Mesangial cell (primary cell): ENCODE measurements around the gene NUDT15. TPM values are rescaled to one million over a fixed set of nuclear protein-coding genes. Genes with fewer than 3 reads are reported as not detected.

Source experiments
- total RNA-seq: library from RNA; depleted of rRNA; stranded (reverse); fragments of >200 nt; gene quantifications from 2 replicates; pipeline ENCODE4 v1.2.3, GENCODE V29; 2015

The NUDT15 gene
- total RNA-seq = 6.6 and 25.4 TPM in 2 replicates

DNA sequence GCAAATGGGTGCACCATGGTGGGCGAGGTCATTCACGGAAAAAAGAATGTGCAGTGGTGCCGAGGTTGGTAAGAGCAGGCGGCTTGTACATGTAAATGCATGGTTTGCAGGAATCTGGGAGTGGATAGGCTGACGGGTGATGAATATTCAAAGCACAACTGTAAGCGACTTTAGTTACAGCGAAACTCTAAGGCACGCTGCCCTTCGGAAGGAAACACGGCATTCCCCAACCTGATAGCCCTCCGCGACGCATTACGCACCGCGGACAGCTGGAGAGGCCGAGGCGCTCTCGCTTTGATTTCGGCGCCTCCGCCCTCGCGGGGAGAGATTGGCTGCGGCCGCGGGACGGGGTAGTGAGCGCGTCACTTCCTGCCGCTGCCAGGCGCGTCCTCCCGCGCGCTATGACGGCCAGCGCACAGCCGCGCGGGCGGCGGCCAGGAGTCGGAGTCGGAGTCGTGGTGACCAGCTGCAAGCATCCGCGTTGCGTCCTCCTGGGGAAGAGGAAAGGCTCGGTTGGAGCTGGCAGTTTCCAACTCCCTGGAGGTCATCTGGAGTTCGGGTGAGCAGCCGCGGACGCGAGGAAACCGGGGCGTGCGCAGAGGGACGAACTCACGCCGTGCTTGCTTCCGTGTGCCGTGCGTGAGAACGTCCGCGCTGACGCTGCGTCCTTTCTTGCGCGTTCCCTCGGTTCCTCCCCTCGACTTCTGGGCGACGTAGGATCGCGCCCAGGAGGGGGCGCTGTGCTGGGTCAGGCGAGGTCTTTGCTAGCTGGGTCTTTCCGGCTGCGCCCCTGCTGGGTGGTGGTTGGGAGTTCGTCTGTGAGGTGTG, at the start of gene NUDT15:
Gene NUDT15, plus strand, starts transcription at position 381 of the 828 bp plus-strand sequence. Its CDS starts 21 bp downstream, at position 402.

GRCh38 chr13:48001114-48001881, 36.2 kb upstream of the NUDT15 start, which contains the start of gene SUCLA2:
TSS of gene SUCLA2 (minus strand) at chr13:48001273. CDS start at chr13:48001269, 4 bp downstream.

GRCh38 chr13:48094781-48095502, 57.4 kb downstream of the NUDT15 start, which contains the start of gene MED4:
TSS of gene MED4 (minus strand) at chr13:48095104. CDS start at chr13:48095078, 26 bp downstream.

Other genes starting within 250 kb of the NUDT15 start
- gene SUCLA2, start 36.5 kb upstream of the NUDT15 start, total RNA-seq = 29.3 and 33.6 TPM in 2 replicates
- gene MED4, start 57.4 kb downstream of the NUDT15 start, total RNA-seq = 16.1 and 23.8 TPM in 2 replicates
- 127 and 591 TPM in 2 replicates for gene ITM2B, start 195.5 kb downstream of the NUDT15 start, total RNA-seq